Subcutaneous abdominal adipose tissue (tissue), 5 donors: ENCODE measurements around the gene UMODL1.

ENCODE experiments used
- H3K27ac ChIP-seq: one replicate; pipeline ENCODE4 v1.7.0; 2013; ENCODE audit warnings: low read depth, mild to moderate bottlenecking, inconsistent platforms, low read length, moderate library complexity
- H3K27me3 ChIP-seq, 5 donors: one replicate each; pipeline ENCODE4 v1.7.0; 2013; ENCODE audit warnings: low read length in 5 of 5, inconsistent platforms in 1 of 5; ENCODE audit not compliant: control insufficient read depth in 5 of 5, insufficient read depth in 4 of 5
- H3K36me3 ChIP-seq, 5 donors: one replicate each; pipeline ENCODE4 v1.7.0; 2013; ENCODE audit warnings: low read length in 5 of 5; ENCODE audit not compliant: control insufficient read depth in 5 of 5, insufficient read depth in 5 of 5
- H3K4me1 ChIP-seq, 5 donors: one replicate each; pipeline ENCODE4 v1.7.0; 2013; ENCODE audit warnings: low read length in 5 of 5, mild to moderate bottlenecking in 3 of 5, moderate library complexity in 1 of 5; ENCODE audit not compliant: control insufficient read depth in 5 of 5, insufficient read depth in 5 of 5
- H3K4me3 ChIP-seq, 5 donors: one replicate each; pipeline ENCODE4 v1.7.0; 2013; ENCODE audit warnings: low read length in 5 of 5, low read depth in 1 of 5
- H3K9ac ChIP-seq, 5 donors: one replicate each; pipeline ENCODE4 v1.7.0; 2013; ENCODE audit warnings: low read length in 5 of 5, mild to moderate bottlenecking in 4 of 5, moderate library complexity in 3 of 5
- H3K9me3 ChIP-seq, 5 donors: one replicate each; pipeline ENCODE4 v1.7.0; 2013; ENCODE audit warnings: low read length in 5 of 5; ENCODE audit not compliant: control insufficient read depth in 5 of 5
- donor health status: healthy.
- donor health status: healthy.
- donor health status: healthy.
- donor health status: healthy.
- donor health status: healthy.

Gene UMODL1

GRCh38 chr21:42153046-42153686 is 82.0 kb downstream of the UMODL1 start:
- Histone ChIP-seq H3K9ac (no peak overlapping the region), H3K4me1 (peaks cover 0 to 13% (median 8%) of the 10 kb centered on the region in 5 donors)

GRCh38 chr21:42153746-42154145 is 82.6 kb downstream of the UMODL1 start:
- Histone ChIP-seq H3K27ac (no peak overlapping the region), H3K36me3 (no peaks in the 10 kb centered on the region), H3K27me3 (no peaks in the 10 kb centered on the region), H3K4me3 (no peak overlapping the region), H3K9me3 (no peaks in the 10 kb centered on the region), H3K4me1 (peaks cover 0 to 13% (median 8%) of the 10 kb centered on the region in 5 donors), H3K9ac (no peak overlapping the region)

More at GRCh38 chr21:42153046-42153686, 82.0 kb downstream of the UMODL1 start:
- Histone ChIP-seq H3K9me3 (no peaks in the 10 kb centered on the region), H3K4me3 (no peak overlapping the region), H3K27ac (no peak overlapping the region), H3K36me3 (no peaks in the 10 kb centered on the region), H3K27me3 (no peaks in the 10 kb centered on the region)

- no peaks in the 10 kb centered on the region for H3K9me3 ChIP-seq
- H3K4me3 ChIP-seq, result no peak overlapping the region
- H3K9ac ChIP-seq, result no peak overlapping the region
- H3K27ac ChIP-seq, result no peak overlapping the region
- peaks cover 0 to 1% (median 0%) of the 10 kb centered on the region in 5 donors for H3K27me3 ChIP-seq
- H3K36me3 ChIP-seq, result no peaks in the 10 kb centered on the region
- H3K4me1 ChIP-seq, result peaks cover 0 to 13% (median 8%) of the 10 kb centered on the region in 5 donors
These were observed 83.3 kb downstream of the UMODL1 start for GRCh38 chr21:42154237-42155044.

GRCh38 chr21:42155045-42155855 is 84.1 kb downstream of the UMODL1 start:
- no peaks in the 10 kb centered on the region for H3K9me3 ChIP-seq
- H3K36me3 ChIP-seq, result no peaks in the 10 kb centered on the region
- no peak overlapping the region for H3K27ac ChIP-seq
- no peak overlapping the region for H3K9ac ChIP-seq
- peaks cover 0 to 8% (median 0%) of the 10 kb centered on the region in 5 donors for H3K27me3 ChIP-seq
- H3K4me3 ChIP-seq, result no peak overlapping the region
- peaks cover 0 to 13% (median 8%) of the 10 kb centered on the region in 5 donors for H3K4me1 ChIP-seq

- H3K27ac ChIP-seq, result no peak overlapping the region
- H3K4me3 ChIP-seq, result no peak overlapping the region
- no peaks in the 10 kb centered on the region for H3K9me3 ChIP-seq
- peaks cover 0 to 8% (median 0%) of the 10 kb centered on the region in 5 donors for H3K27me3 ChIP-seq
- peaks cover 2 to 15% (median 12%) of the 10 kb centered on the region in 5 donors for H3K4me1 ChIP-seq
- no peak overlapping the region for H3K9ac ChIP-seq
- H3K36me3 ChIP-seq, result no peaks in the 10 kb centered on the region
These were observed 85.8 kb downstream of the UMODL1 start for GRCh38 chr21:42156690-42157605.

- H3K27me3 ChIP-seq, result peaks cover 0 to 8% (median 0%) of the 10 kb centered on the region in 5 donors
- H3K36me3 ChIP-seq, result no peaks in the 10 kb centered on the region
- H3K27ac ChIP-seq, result no peak overlapping the region
- H3K4me3 ChIP-seq, result no peak overlapping the region
- H3K9me3 ChIP-seq, result no peaks in the 10 kb centered on the region
- H3K9ac ChIP-seq, result no peak overlapping the region
- H3K4me1 ChIP-seq, result peaks cover 2 to 16% (median 12%) of the 10 kb centered on the region in 5 donors
These were observed 86.6 kb downstream of the UMODL1 start for GRCh38 chr21:42157606-42158310.

- Histone ChIP-seq H3K4me1 (peaks cover 2 to 25% (median 17%) of the 10 kb centered on the region in 5 donors), H3K4me3 (no peak overlapping the region), H3K27ac (no peak overlapping the region), H3K27me3 (peaks cover 0 to 8% (median 0%) of the 10 kb centered on the region in 5 donors), H3K9me3 (no peaks in the 10 kb centered on the region), H3K9ac (no peak overlapping the region), H3K36me3 (no peaks in the 10 kb centered on the region)
These were observed 87.7 kb downstream of the UMODL1 start for GRCh38 chr21:42158846-42159245.

GRCh38 chr21:42159560-42160110 is 88.5 kb downstream of the UMODL1 start:
- H3K4me1 ChIP-seq, result peaks cover 7 to 33% (median 21%) of the 10 kb centered on the region in 5 donors
- H3K9ac ChIP-seq, result no peak overlapping the region
- H3K36me3 ChIP-seq, result no peaks in the 10 kb centered on the region
- peaks cover 0 to 8% (median 0%) of the 10 kb centered on the region in 5 donors for H3K27me3 ChIP-seq
- no peak overlapping the region for H3K4me3 ChIP-seq
- no peaks in the 10 kb centered on the region for H3K9me3 ChIP-seq
- H3K27ac ChIP-seq, result no peak overlapping the region
